GM12878 (cell line): ENCODE results near the gene IP6K3. TPM values are rescaled to one million over a fixed set of nuclear protein-coding genes. Genes with fewer than 3 reads are reported as not detected.

ENCODE experiments used
- ATAC-seq: fragments of 200-7000 bp; cut with Tn5 transposase; 3 replicates; pipeline ENCODE4 v1.9.1; 2020; ENCODE audit warnings: mild to moderate bottlenecking, moderate library complexity
- BruUV-seq: library from RNA; stranded (reverse); fragments of 400-500 nt; replicated peaks from 2 replicates; lab custom pipeline; 2021; lab: Mats Ljungman, UMichigan
- CTCF ChIA-PET: fragments of 300-600 bp; sonication (Branson Sonifier 250); formaldehyde crosslinking; extraction: SDS; loops from one replicate; lab custom pipeline; 2021; ENCODE audit warnings: inconsistent platforms; lab: Yijun Ruan, JAX
- POLR2A ChIA-PET: fragments of 350-600 bp; formaldehyde crosslinking; extraction: SDS; loops from one replicate; lab custom pipeline; 2021; ENCODE audit warnings: inconsistent platforms; lab: Charles Lee
- RAD21 ChIA-PET: fragments of 300-600 bp; sonication (Branson Sonifier 250); formaldehyde crosslinking; loops from one replicate; lab custom pipeline; 2023; ENCODE audit warnings: antibody characterized with exemption; ENCODE audit not compliant: unreplicated experiment; lab: Charles Lee
- SMC1A ChIA-PET: fragments of 300-600 bp; sonication (Branson Sonifier 250); formaldehyde crosslinking; loops from one replicate; lab custom pipeline; 2023; ENCODE audit not compliant: unreplicated experiment, uncharacterized antibody; lab: Charles Lee
- DNase-seq: peaks from one replicate; pipeline ENCODE4 v3.0.0-alpha.2; 2011; ENCODE audit warnings: low read depth, low spot score
- FAIRE-seq: peaks from 3 replicates; lab custom pipeline; 2011; peaks lifted over from hg19 to GRCh38; lab: Jason Lieb, UNC
- H2AFZ ChIP-seq: 2 replicates; pipeline ENCODE4 v1.6.0; 2011; ENCODE audit warnings: low read depth, low read length, control low read depth; ENCODE audit not compliant: control insufficient read depth
- H3K27ac ChIP-seq: 2 replicates; pipeline ENCODE4 v1.5.1; 2011; ENCODE audit warnings: control low read depth; ENCODE audit not compliant: control insufficient read depth, insufficient read depth
- H3K27me3 ChIP-seq, 2 experiments: replicated peaks in 1 of 2; 2 replicates each; pipeline versions ENCODE4 v1.6.0 to v1.6.1; 2011; ENCODE audit warnings: low read length in 1 of 2; ENCODE audit not compliant: control insufficient read depth in 2 of 2, insufficient read depth in 2 of 2
- H3K36me3 ChIP-seq, 2 experiments: 2 replicates each; pipeline ENCODE4 v1.5.1; 2011; ENCODE audit warnings: low read length in 1 of 2; ENCODE audit not compliant: control insufficient read depth in 2 of 2, insufficient read depth in 2 of 2
- H3K4me1 ChIP-seq: 2 replicates; pipeline ENCODE4 v1.6.1; 2011; ENCODE audit warnings: mild to moderate bottlenecking, low read length, moderate library complexity, mixed read lengths; ENCODE audit not compliant: control insufficient read depth, insufficient read depth
- H3K4me2 ChIP-seq: 2 replicates; pipeline ENCODE4 v1.6.0; 2011; ENCODE audit warnings: control low read depth; ENCODE audit not compliant: control insufficient read depth, insufficient read depth
- H3K4me3 ChIP-seq: fragments of 200-600 bp; sonication (generic); 2 replicates; pipeline ENCODE4 v1.5.1; 2016
- H3K79me2 ChIP-seq: 2 replicates; pipeline ENCODE4 v1.6.0; 2011; ENCODE audit warnings: low read length; ENCODE audit not compliant: control insufficient read depth, insufficient read depth
- H3K9ac ChIP-seq: 2 replicates; pipeline ENCODE4 v1.8.0; 2011; ENCODE audit warnings: low read length, control low read depth, mixed read lengths; ENCODE audit not compliant: control insufficient read depth, insufficient read depth
- H3K9me3 ChIP-seq: replicated peaks from 3 replicates; pipeline ENCODE4 v1.5.1; 2011; ENCODE audit warnings: mild to moderate bottlenecking, low read length; ENCODE audit not compliant: control insufficient read depth, insufficient read depth
- H4K20me1 ChIP-seq: 2 replicates; pipeline ENCODE4 v1.6.0; 2011; ENCODE audit not compliant: control insufficient read depth, insufficient read depth
- CBX5 ChIP-seq: sonication (generic); IDR thresholded peaks from 2 replicates; pipeline ENCODE4 v1.6.1; 2016; ENCODE audit warnings: low read depth, moderate library complexity, mild to moderate bottlenecking, inconsistent platforms
- FOXM1 ChIP-seq: IDR thresholded peaks from 2 replicates; pipeline ENCODE4 v1.6.1; 2012; ENCODE audit warnings: low read depth, mild to moderate bottlenecking, inconsistent platforms, low read length, moderate library complexity
- NFYA ChIP-seq: IDR thresholded peaks from 2 replicates; pipeline ENCODE4 v1.6.1; 2011; ENCODE audit warnings: low read depth, mild to moderate bottlenecking, low read length, improper control_type of control experiment, borderline replicate concordance
- NR2F1 ChIP-seq: fragments of 450-650 bp; conservative IDR thresholded peaks from 2 replicates; pipeline ENCODE4 v1.6.1; 2017; ENCODE audit warnings: mild to moderate bottlenecking
- NRF1 ChIP-seq: conservative IDR thresholded peaks from 2 replicates; pipeline ENCODE4 v1.6.1; 2011; ENCODE audit warnings: mild to moderate bottlenecking, low read depth, low read length, improper control_type of control experiment
- PAX5 ChIP-seq: IDR thresholded peaks from 2 replicates; pipeline ENCODE4 v1.6.1; 2011; ENCODE audit warnings: low read depth, low read length, borderline replicate concordance
- SMAD5 ChIP-seq: IDR thresholded peaks from 2 replicates; pipeline ENCODE4 v1.6.1; 2016; ENCODE audit warnings: antibody characterized with exemption, low read depth
- STAT3 ChIP-seq: IDR thresholded peaks from 2 replicates; pipeline ENCODE4 v1.6.1; 2011; ENCODE audit warnings: low read depth, low read length, improper control_type of control experiment
- USF2 ChIP-seq: IDR thresholded peaks from 2 replicates; pipeline ENCODE4 v1.6.1; 2011; ENCODE audit warnings: low read depth, low read length, improper control_type of control experiment, borderline replicate concordance
- ZBTB4 ChIP-seq: fragments of 450-650 bp; formaldehyde crosslinking; IDR thresholded peaks from 2 replicates; pipeline ENCODE4 v1.4.0; 2022; ENCODE audit warnings: mild to moderate bottlenecking, moderate library complexity
- ZZZ3 ChIP-seq: IDR thresholded peaks from 2 replicates; pipeline ENCODE4 v1.6.1; 2011; ENCODE audit warnings: low read depth; ENCODE audit not compliant: control insufficient read depth, insufficient read length
- WGBS: methylation state at CpG from one replicate; pipeline ENCODE4 v1.1.6; 2016; ENCODE audit warnings: low lambda C conversion rate; ENCODE audit not compliant: insufficient replicate concordance, insufficient coverage; ENCODE audit errors: missing lambda C conversion rate; 5-methylcytosine and 5-hydroxymethylcytosine counted together
- in situ Hi-C: fragments of 300-500 bp; cut with MboI; formaldehyde crosslinking; loops from 9 replicates; pipeline ENCODE4 v1.14.3; 2018; ENCODE audit warnings: mixed read lengths
- intact Hi-C: fragments of 100-400 bp; cut with micrococcal nuclease; formaldehyde crosslinking; loops from one replicate; pipeline ENCODE4 v1.14.2; 2022; ENCODE audit not compliant: unreplicated experiment
- polyA plus RNA-seq, 11 experiments: library from polyadenylated mRNA; depleted of rRNA in 4 of 11; unstranded in 6 of 11; stranded (reverse) in 5 of 11; fragments of >200 nt; fragmentation: Nextera tagmentation in 4 of 11; fragmentation: Illumina TruSeq in 1 of 11; extraction: Ambion mirVana in 4 of 11; extraction: Trizol in 1 of 11; gene quantifications; 1 replicate in 1 of 11; 2 replicates in 10 of 11; pipeline versions ENCODE4 v1.2.1 to v1.2.3, GENCODE V29; 2011 to 2016; ENCODE audit warnings: inconsistent platforms in 2 of 11, missing spikeins in 2 of 11, low read depth in 1 of 11
- total RNA-seq, 4 experiments: library from RNA; depleted of rRNA in 3 of 4; stranded (reverse); fragments of >200 nt in 3 of 4; fragmentation: Illumina TruSeq in 1 of 4; extraction: Trizol in 1 of 4; gene quantifications; 2 replicates each; pipeline versions ENCODE4 v1.2.1 to v1.2.3, GENCODE V29; 2013 to 2021

The IP6K3 gene
- total and polyA plus RNA-seq, 10 of the 15 experiments (the other 5 are each of a cell fraction or from before 2014, with no cell fraction given), result 0.02 to 0.15 (median 0.09) TPM; not detected in 7

DNA sequence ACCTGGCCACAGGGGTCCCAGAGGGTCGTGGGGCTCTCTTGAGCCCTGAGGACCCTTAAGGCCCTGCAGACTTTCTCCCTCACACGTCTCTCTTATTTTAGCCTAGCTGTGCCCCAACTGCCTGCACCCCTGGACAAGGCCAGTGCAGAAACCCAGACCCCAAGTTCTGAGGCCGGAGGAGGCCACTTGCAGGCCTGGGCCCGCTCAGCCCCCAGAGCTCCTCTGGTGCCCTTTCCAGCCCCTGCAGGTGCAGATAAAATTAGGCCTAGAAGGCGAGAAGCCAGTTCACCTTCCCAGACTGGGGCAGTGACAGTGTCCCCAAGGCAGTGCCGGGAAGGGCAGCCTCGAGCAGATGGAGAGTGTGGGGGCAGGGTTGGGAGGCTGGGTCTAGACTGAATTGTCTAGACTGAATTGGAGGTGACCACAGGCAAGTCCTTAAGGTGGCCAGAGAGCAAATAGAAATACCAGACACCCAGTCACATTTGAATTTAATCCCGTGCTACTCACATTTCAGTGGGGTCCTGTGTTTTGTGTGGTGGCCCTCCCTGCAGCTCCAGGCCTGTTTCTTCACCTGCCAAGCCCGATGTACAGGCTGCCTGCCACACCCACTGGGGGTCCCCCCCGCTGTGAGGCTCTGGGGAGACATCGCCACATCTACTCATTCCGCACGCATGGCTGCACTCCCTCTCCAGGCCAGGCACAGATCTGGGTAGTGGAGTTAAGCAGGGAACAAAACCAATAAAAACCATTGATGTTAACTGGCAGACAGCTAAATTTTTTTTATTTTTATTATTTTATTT, 8.6 kb upstream of the IP6K3 start:
- DNase-seq (no peak), ATAC-seq (no peak), FAIRE-seq (no peak)
- no peaks in the 10 kb centered on the region for H4K20me1 ChIP-seq
- no peaks in the 10 kb centered on the region for H3K79me2 ChIP-seq
- H3K27ac ChIP-seq, result no peak overlapping the region
- no peak for TF ChIP-seq NR2F1
- TF ChIP-seq PAX5, result peak; percentile 68; the same call in 1 of the 2 replicates
- TF ChIP-seq FOXM1, result no peak
- no peak for TF ChIP-seq ZZZ3
- in situ Hi-C loops, result no loop called here
- no peak overlapping the region for H3K9ac ChIP-seq
- no peaks in the 10 kb centered on the region; a peak in 1 of 4 replicates for H3K27me3 ChIP-seq
- no peak overlapping the region for H3K4me2 ChIP-seq
- no peaks in the 10 kb centered on the region for H3K36me3 ChIP-seq
- H2AFZ ChIP-seq, result no peak overlapping the region
- POLR2A ChIA-PET, result no interaction called here
- H3K4me3 ChIP-seq, result no peak overlapping the region
- CTCF ChIA-PET, result interaction anchor here (1.8 to 7.1 kb wide), 2 partner anchors 12 to 14 kb away, joined by 8 to 40 read pairs; no protein-coding TSS in a partner anchor
- 11% methylated on average over 12 of the region's 13 CpGs for WGBS
- peaks cover 11% of the 10 kb centered on the region for H3K4me1 ChIP-seq
- intact Hi-C loops, result no loop called here
- SMC1A ChIA-PET, result interaction anchor here (1.0 kb wide), 1 partner anchor 244 kb away, joined by 3 read pairs; no protein-coding TSS in a partner anchor
- BruUV-seq, result no TSS peak
- H3K9me3 ChIP-seq, result no peaks in the 10 kb centered on the region
- RAD21 ChIA-PET, result no interaction called here

GRCh38 chr6:33754222-33754621, 7.5 kb upstream of the IP6K3 start:
- Histone ChIP-seq H3K27ac (no peak overlapping the region), H4K20me1 (no peaks in the 10 kb centered on the region), H3K27me3 (no peaks in the 10 kb centered on the region; a peak in 1 of 4 replicates), H3K9ac (no peak overlapping the region), H3K36me3 (no peaks in the 10 kb centered on the region), H3K79me2 (no peaks in the 10 kb centered on the region), H3K4me1 (peaks cover 11% of the 10 kb centered on the region), H3K4me3 (no peak overlapping the region), H3K9me3 (no peaks in the 10 kb centered on the region), H3K4me2 (no peak overlapping the region), H2AFZ (no peak overlapping the region)
- RAD21 ChIA-PET, result no interaction called here
- POLR2A ChIA-PET, result no interaction called here
- no TSS peak for BruUV-seq
- SMC1A ChIA-PET, result no interaction called here
- no peak for DNase-seq
- FAIRE-seq, result no peak
- in situ Hi-C loops, result no loop called here
- TF ChIP-seq SMAD5 (no peak), ZBTB4 (CRISPR knock-in tag) (no peak), NFYA (no peak), STAT3 (no peak), CBX5 (no peak), USF2 (no peak), NRF1 (no peak)
- intact Hi-C loops, result no loop called here
- CTCF ChIA-PET, result interaction anchor here (0.9 kb wide), 1 partner anchor 13 kb away, joined by 3 read pairs; no protein-coding TSS in a partner anchor
- WGBS, result 35% methylated on average over 11 of the region's 11 CpGs
- ATAC-seq, result no peak
